HUES48 (cell line): Measurements from ENCODE around the gene KY.

Experiments
- H3K27ac ChIP-seq: one replicate; pipeline ENCODE4 v1.7.0; 2013; ENCODE audit warnings: low read depth, low read length, inconsistent platforms
- H3K27me3 ChIP-seq: 2 replicates; pipeline ENCODE4 v1.6.1; 2013; ENCODE audit warnings: mild to moderate bottlenecking, low read length; ENCODE audit not compliant: control insufficient read depth, insufficient read depth
- H3K36me3 ChIP-seq: 2 replicates; pipeline ENCODE4 v1.6.1; 2013; ENCODE audit warnings: low read length; ENCODE audit not compliant: control insufficient read depth, insufficient read depth
- H3K4me1 ChIP-seq: 2 replicates; pipeline ENCODE4 v1.6.1; 2013; ENCODE audit warnings: mild to moderate bottlenecking, low read length; ENCODE audit not compliant: control insufficient read depth, insufficient read depth
- H3K4me3 ChIP-seq: 2 replicates; pipeline ENCODE4 v1.5.1; 2013; ENCODE audit warnings: mild to moderate bottlenecking, low read depth, low read length
- H3K9ac ChIP-seq: 2 replicates; pipeline ENCODE4 v1.6.1; 2013; ENCODE audit warnings: mild to moderate bottlenecking, low read depth, low read length, moderate library complexity
- H3K9me3 ChIP-seq: 2 replicates; pipeline ENCODE4 v1.6.1; 2013; ENCODE audit warnings: low read length; ENCODE audit not compliant: control insufficient read depth, insufficient read depth

KY gene

DNA sequence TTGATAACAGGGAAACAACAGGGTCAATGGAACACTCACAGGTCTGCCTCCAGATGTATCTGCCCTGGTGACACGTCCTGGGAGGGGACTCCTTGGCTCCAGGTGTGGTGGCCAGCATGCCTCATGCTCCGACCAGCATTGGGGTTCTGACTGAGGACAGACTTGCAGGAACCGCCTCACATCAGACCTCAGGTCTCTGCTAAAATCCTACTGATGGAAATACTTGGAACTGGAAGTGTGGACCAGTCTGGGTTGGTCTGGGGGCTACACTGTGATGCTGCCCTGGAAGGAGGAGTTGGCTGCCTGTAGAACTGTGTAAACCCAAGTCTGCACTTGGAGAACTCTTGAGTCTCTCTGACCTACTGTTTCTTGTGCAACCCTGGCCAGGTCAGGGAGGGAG, 17.1 kb upstream of the KY start:
- no peaks in the 10 kb centered on the region for H3K36me3 ChIP-seq
- peaks cover 4% of the 10 kb centered on the region for H3K27me3 ChIP-seq
- no peak overlapping the region for H3K4me3 ChIP-seq
- H3K27ac ChIP-seq, result no peak overlapping the region
- H3K4me1 ChIP-seq, result no peaks in the 10 kb centered on the region
- no peak overlapping the region for H3K9ac ChIP-seq
- H3K9me3 ChIP-seq, result no peaks in the 10 kb centered on the region

- Histone ChIP-seq H3K27ac (no peak overlapping the region), H3K36me3 (no peaks in the 10 kb centered on the region), H3K4me1 (no peaks in the 10 kb centered on the region), H3K27me3 (peaks cover 4% of the 10 kb centered on the region), H3K9me3 (no peaks in the 10 kb centered on the region), H3K9ac (no peak overlapping the region), H3K4me3 (no peak overlapping the region)
Observed at GRCh38 chr3:134667406-134667805, 16.6 kb upstream of the KY start.

GRCh38 chr3:134666885-134667284, 16.1 kb upstream of the KY start:
- H3K9ac ChIP-seq, result no peak overlapping the region

DNA sequence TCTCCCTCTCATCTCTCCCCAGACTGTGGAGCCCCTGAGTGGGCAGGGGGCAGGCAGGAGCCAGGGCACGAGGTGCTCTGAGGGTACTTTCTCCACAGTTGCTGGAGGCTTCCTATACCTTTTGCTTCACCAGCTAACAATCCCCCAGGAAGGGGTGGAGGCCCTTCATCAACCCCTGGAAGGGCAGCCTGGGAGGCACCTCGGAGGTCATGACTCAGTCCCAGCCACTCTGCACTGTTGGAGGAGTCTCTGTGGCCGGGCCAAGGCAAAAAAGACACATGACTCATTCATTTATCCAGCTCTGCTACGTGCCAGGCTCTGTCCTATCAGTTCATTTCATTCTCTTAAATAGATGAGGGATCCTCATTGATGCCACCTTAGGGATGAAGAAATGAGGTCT, 15.6 kb upstream of the KY start:
- H3K4me3 ChIP-seq, result no peak overlapping the region
- H3K27ac ChIP-seq, result no peak overlapping the region
- no peaks in the 10 kb centered on the region for H3K9me3 ChIP-seq
- no peak overlapping the region for H3K9ac ChIP-seq
- peaks cover 4% of the 10 kb centered on the region for H3K27me3 ChIP-seq
- no peaks in the 10 kb centered on the region for H3K4me1 ChIP-seq
- H3K36me3 ChIP-seq, result no peaks in the 10 kb centered on the region

More at GRCh38 chr3:134666885-134667284, 16.1 kb upstream of the KY start:
- peaks cover 4% of the 10 kb centered on the region for H3K27me3 ChIP-seq
- no peaks in the 10 kb centered on the region for H3K36me3 ChIP-seq
- H3K9me3 ChIP-seq, result no peaks in the 10 kb centered on the region
- no peaks in the 10 kb centered on the region for H3K4me1 ChIP-seq
- H3K27ac ChIP-seq, result no peak overlapping the region
- H3K4me3 ChIP-seq, result no peak overlapping the region

GRCh38 chr3:134666052-134666451, 15.2 kb upstream of the KY start:
- H3K4me1 ChIP-seq, result no peaks in the 10 kb centered on the region

DNA sequence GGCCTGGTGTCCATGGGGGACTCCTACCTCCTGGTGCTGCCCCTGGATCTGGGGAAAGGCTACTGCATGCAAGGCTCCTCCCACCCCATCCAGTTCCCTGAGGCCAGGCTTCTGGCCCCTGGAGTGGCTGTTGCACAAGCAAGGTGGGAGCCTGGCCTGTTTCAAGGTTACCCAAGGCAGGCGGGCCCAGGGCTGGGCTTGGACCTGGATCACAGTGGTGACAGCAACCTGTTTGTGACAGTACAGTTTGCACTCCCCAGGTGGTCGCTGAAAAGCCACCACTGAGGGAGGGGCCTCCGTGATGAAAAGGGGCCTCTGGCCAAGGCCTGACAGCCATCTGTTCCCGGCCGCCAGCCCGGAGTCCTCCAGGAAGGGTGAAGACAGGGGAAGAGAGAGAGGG, 14.4 kb upstream of the KY start:
- no peak overlapping the region for H3K9ac ChIP-seq
- no peak overlapping the region for H3K4me3 ChIP-seq
- H3K4me1 ChIP-seq, result no peaks in the 10 kb centered on the region
- H3K27ac ChIP-seq, result no peak overlapping the region
- H3K36me3 ChIP-seq, result no peaks in the 10 kb centered on the region
- H3K27me3 ChIP-seq, result peaks cover 12% of the 10 kb centered on the region; the same call in 1 of the 2 replicates
- H3K9me3 ChIP-seq, result no peaks in the 10 kb centered on the region

More at GRCh38 chr3:134666052-134666451, 15.2 kb upstream of the KY start:
- Histone ChIP-seq H3K27ac (no peak overlapping the region), H3K9ac (no peak overlapping the region), H3K27me3 (peaks cover 5% of the 10 kb centered on the region), H3K9me3 (no peaks in the 10 kb centered on the region), H3K36me3 (no peaks in the 10 kb centered on the region), H3K4me3 (no peak overlapping the region)

- Histone ChIP-seq H3K27me3 (peaks cover 12% of the 10 kb centered on the region; the same call in 1 of the 2 replicates), H3K9ac (no peak overlapping the region), H3K4me3 (no peak overlapping the region), H3K27ac (no peak overlapping the region), H3K9me3 (no peaks in the 10 kb centered on the region), H3K4me1 (no peaks in the 10 kb centered on the region), H3K36me3 (no peaks in the 10 kb centered on the region)
Observed at GRCh38 chr3:134663721-134664456, 13.1 kb upstream of the KY start.

GRCh38 chr3:134660046-134660441, 9.2 kb upstream of the KY start:
- Histone ChIP-seq H3K4me3 (no peak overlapping the region), H3K36me3 (no peaks in the 10 kb centered on the region), H3K9me3 (no peaks in the 10 kb centered on the region)

GRCh38 chr3:134659391-134660045, 8.7 kb upstream of the KY start:
- Histone ChIP-seq H3K9me3 (no peaks in the 10 kb centered on the region), H3K4me1 (no peaks in the 10 kb centered on the region), H3K9ac (no peak overlapping the region), H3K27me3 (peaks cover 29% of the 10 kb centered on the region), H3K36me3 (no peaks in the 10 kb centered on the region), H3K4me3 (no peak overlapping the region), H3K27ac (no peak overlapping the region)

More at GRCh38 chr3:134660046-134660441, 9.2 kb upstream of the KY start:
- Histone ChIP-seq H3K4me1 (no peaks in the 10 kb centered on the region), H3K27me3 (peaks cover 24% of the 10 kb centered on the region), H3K9ac (no peak overlapping the region), H3K27ac (no peak overlapping the region)

DNA sequence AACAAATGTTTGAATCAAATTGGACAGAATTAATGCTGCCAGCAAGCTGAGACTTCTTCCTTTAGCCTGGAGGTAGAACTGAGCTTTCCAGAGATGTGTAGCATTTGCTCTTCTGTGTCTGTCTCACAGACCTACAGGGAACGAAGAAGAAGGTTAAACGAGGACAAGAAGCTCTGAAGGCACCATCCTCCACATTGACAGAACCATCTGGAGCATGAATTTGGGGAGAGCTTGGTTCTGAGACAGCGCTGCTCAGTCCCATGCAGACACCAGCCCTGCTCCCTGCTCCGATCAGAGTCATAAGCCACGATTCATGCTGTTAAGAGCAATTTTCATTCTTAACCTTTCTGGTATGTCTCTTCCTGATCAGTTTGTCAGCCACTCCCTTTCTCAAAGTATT, 7.7 kb upstream of the KY start:
- Histone ChIP-seq H3K27ac (no peak overlapping the region), H3K4me1 (no peaks in the 10 kb centered on the region), H3K4me3 (no peak overlapping the region), H3K9me3 (no peaks in the 10 kb centered on the region), H3K27me3 (peaks cover 39% of the 10 kb centered on the region), H3K9ac (no peak overlapping the region), H3K36me3 (no peaks in the 10 kb centered on the region)

- Histone ChIP-seq H3K27me3 (peaks cover 61% of the 10 kb centered on the region), H3K4me3 (no peak overlapping the region), H3K36me3 (no peaks in the 10 kb centered on the region)
Observed at GRCh38 chr3:134656211-134656800, 5.5 kb upstream of the KY start.

More at GRCh38 chr3:134656211-134656800, 5.5 kb upstream of the KY start:
- Histone ChIP-seq H3K9ac (no peak overlapping the region), H3K4me1 (peaks cover 6% of the 10 kb centered on the region), H3K9me3 (no peaks in the 10 kb centered on the region), H3K27ac (no peak overlapping the region)
